Activated T-cell treated with anti-CD3 and anti-CD28 coated beads, Interleukin-2, amount 50 U/mL, for 1 hour (primary cell): Measurements from ENCODE around the gene DRGX.

Source experiments
- DNase-seq: peaks from one replicate; pipeline ENCODE4 v3.0.0-alpha.2; 2020

The DRGX gene

GRCh38 chr10:49360271-49361177 is 35.4 kb downstream of the DRGX start:
- DNase-seq, result no peak

GRCh38 chr10:49359349-49360270 is 36.3 kb downstream of the DRGX start:
- DNase-seq, result no peak

- no peak for DNase-seq
Measured at GRCh38 chr10:49357910-49358309, 38.0 kb downstream of the DRGX start.

- no peak for DNase-seq
Measured at GRCh38 chr10:49356944-49357343, 38.9 kb downstream of the DRGX start.

GRCh38 chr10:49356181-49356580 is 39.7 kb downstream of the DRGX start:
- DNase-seq, result no peak

GRCh38 chr10:49355221-49355620 is 40.7 kb downstream of the DRGX start:
- DNase-seq, result no peak

GRCh38 chr10:49354593-49354992 is 41.3 kb downstream of the DRGX start:
- no peak for DNase-seq

GRCh38 chr10:49353895-49354566 is 41.9 kb downstream of the DRGX start:
- DNase-seq, result no peak

- DNase-seq, result no peak
Measured at GRCh38 chr10:49353026-49353894, 42.6 kb downstream of the DRGX start.

GRCh38 chr10:49352323-49352722 is 43.6 kb downstream of the DRGX start:
- no peak for DNase-seq

- no peak for DNase-seq
Measured at GRCh38 chr10:49351669-49352068, 44.2 kb downstream of the DRGX start.

- no peak for DNase-seq
Measured at GRCh38 chr10:49350846-49351532, 44.9 kb downstream of the DRGX start.

GRCh38 chr10:49350138-49350537 is 45.8 kb downstream of the DRGX start:
- DNase-seq, result no peak

GRCh38 chr10:49349390-49349789 is 46.5 kb downstream of the DRGX start:
- DNase-seq, result no peak

- DNase-seq, result no peak
Measured at GRCh38 chr10:49348593-49348992, 47.3 kb downstream of the DRGX start.

- DNase-seq, result no peak
Measured at GRCh38 chr10:49347827-49348226, 48.1 kb downstream of the DRGX start.

GRCh38 chr10:49347342-49347741 is 48.5 kb downstream of the DRGX start:
- DNase-seq, result no peak

- DNase-seq, result no peak
Measured at GRCh38 chr10:49344840-49345239, 51.0 kb downstream of the DRGX start.

GRCh38 chr10:49338604-49339003 is 57.3 kb downstream of the DRGX start:
- DNase-seq, result no peak

- DNase-seq, result no peak
Measured at GRCh38 chr10:49335364-49335972, 60.4 kb downstream of the DRGX start.

GRCh38 chr10:49334964-49335363 is 60.9 kb downstream of the DRGX start:
- no peak for DNase-seq
